GF-D8 (cell line): ENCODE data around the gene ATP8B3.

Experiments
- DNase-seq: peaks from one replicate; lab custom pipeline; 2025; lab: John Stamatoyannopoulos, UW

The ATP8B3 gene

DNA sequence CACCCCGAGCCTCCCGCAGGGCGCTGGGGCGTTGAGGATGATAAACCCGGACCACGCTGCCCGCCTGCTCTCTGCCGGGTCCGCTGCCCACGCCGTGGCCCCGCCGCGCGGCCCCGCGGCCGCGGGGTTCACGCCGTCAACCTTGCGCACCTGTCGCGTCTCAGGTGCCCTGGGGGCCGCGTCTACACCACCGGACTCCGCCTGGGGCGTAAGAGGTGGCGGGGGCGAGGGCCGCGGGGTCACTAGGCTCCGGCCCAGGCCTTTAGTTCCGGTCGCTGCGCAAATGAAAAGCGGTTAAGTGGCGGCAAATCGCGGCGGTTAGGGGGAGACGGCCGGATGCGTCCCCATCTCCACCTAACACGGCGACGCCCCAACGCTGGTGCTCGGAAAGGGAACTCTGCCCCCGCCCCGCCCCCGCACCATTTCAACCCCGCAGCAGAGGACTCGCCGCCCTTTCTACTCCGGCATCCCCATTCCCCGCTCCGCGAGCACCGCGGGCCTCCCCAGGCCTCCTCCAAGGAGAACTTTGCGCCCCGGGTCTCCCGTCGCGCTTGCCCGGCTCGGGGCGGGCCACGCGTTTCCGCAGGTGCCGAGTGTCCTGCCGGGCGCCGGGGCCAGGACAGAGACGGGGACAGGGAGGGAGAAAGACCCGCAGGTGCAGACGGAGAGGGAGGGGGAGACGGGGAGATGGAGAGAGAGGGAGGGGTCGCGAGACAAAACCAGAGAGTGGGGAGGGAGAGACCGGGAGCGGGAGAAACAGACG, 54.4 kb downstream of the ATP8B3 start:
- no peak for DNase-seq

GRCh38 chr19:1756705-1757465, 55.2 kb downstream of the ATP8B3 start:
- no peak for DNase-seq

DNA sequence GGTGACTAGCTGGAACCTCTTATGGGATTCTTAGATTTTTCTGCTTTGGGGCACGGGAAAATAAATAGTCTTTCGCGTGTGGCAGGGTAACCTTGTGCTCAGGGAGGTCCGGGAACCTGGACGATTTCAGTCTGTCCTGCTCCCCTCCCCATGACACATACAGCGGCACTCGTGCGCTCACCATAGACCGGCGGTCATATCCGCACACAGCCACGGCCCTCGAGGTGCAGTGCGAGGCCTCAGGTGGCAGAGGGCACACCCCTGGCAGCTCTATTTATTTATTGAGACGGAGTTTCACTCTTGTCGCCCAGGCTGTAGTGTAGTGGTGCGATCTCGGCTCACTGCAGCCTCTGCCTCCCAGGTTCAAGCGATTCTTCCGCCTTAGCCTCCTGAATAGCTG, 55.8 kb downstream of the ATP8B3 start:
- DNase-seq: no peak

GRCh38 chr19:1755467-1756171, 56.5 kb downstream of the ATP8B3 start:
- no peak for DNase-seq

GRCh38 chr19:1754636-1755466, 57.2 kb downstream of the ATP8B3 start:
- peak; percentile 12 for DNase-seq

- no peak for DNase-seq
Observed at GRCh38 chr19:1754018-1754635, 57.9 kb downstream of the ATP8B3 start.

- DNase-seq: no peak
Observed at GRCh38 chr19:1752757-1753728, 59.0 kb downstream of the ATP8B3 start, which contains the start of gene ONECUT3. TSS of gene ONECUT3 (plus strand) at chr19:1753506. CDS start at chr19:1753663, 157 bp downstream.

DNA sequence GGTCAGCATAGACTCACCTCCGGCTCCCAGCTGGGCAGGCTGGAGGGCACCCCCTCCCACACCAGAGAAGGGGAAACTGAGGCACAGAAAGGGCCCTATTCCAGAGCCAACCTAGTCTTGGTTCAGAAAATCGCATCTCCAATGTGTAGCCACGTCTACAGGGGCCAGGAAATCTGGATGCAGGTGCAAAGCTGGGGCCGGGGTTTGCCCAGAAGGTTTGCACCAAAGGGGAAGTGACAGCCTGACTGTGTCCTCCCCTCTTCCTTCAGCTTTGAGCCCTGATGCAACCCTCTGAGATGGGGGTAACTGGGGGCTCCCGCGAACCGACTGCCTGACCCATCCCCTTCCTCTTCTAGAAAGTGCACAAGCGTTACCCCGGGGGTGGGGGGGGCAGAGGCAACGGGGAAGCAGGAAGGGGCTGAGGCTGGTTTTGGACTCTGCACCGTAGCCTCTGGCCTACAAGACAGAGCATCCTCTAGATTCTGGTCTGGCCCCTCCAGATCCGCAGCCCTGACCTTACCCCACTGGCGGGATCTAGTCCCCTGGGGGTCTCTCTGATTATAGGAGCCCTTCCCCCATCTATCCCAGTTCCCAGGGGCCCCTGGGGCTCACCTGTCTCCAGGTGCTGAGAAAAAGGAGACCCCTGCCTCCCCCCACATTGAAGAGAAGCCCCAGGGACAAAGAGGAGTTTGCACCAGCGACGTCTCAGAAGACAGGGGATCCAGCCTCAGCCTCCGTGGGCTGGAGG, 59.9 kb downstream of the ATP8B3 start:
- DNase-seq: peak; percentile 38

- DNase-seq: no peak
Observed at GRCh38 chr19:1751367-1752008, 60.6 kb downstream of the ATP8B3 start.

GRCh38 chr19:1750343-1751021, 61.6 kb downstream of the ATP8B3 start:
- no peak for DNase-seq

DNA sequence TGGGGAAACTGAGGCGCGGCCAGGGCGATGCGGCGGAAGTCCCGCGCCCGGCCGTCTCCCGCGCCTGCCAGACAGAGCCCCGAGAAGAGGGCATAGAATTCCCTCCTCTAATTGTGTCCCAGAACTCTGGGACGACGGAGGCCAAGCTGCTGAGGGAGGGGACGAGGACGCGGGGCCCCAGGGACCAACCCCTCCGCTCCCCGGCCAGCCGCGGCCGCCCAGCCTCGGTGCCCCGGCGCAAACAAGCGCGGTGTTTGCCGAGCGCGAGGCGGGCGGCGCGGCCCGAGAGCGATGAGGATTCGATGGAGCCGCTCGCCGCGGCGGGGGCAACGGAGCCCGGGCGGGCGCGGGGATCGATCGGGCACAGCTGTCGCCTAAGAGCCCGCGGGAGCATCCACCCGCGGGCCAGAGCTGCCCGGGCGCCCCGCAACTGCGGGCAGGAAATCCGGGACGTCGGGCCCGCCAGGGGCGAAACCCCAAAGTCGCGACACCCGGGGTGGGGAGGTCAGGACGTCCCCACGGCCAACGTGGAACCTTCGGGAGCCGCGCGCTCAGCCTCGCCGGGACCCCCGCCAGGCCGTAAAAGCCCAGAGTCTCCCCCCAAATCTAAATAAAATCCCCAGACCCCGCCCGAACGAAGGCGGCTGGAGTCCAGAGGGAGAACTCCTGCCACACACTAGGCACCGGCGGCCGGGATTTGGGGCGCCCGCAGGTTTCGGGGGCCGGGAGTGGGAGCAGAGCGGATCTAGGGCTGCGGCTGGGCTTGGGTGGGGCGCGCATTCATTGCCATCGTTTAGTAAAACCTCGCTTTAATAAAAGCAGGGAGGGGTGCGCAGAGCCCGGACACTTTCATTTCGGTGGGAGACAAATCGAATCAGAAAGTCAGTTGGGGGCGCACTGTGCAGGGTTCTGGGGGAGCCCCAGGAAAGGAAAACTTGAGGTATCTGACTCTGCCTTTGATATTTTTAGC, 62.4 kb downstream of the ATP8B3 start:
- no peak for DNase-seq

GRCh38 chr19:1748873-1749341, 63.2 kb downstream of the ATP8B3 start:
- no peak for DNase-seq

GRCh38 chr19:1748115-1748872, 63.8 kb downstream of the ATP8B3 start:
- no peak for DNase-seq

DNA sequence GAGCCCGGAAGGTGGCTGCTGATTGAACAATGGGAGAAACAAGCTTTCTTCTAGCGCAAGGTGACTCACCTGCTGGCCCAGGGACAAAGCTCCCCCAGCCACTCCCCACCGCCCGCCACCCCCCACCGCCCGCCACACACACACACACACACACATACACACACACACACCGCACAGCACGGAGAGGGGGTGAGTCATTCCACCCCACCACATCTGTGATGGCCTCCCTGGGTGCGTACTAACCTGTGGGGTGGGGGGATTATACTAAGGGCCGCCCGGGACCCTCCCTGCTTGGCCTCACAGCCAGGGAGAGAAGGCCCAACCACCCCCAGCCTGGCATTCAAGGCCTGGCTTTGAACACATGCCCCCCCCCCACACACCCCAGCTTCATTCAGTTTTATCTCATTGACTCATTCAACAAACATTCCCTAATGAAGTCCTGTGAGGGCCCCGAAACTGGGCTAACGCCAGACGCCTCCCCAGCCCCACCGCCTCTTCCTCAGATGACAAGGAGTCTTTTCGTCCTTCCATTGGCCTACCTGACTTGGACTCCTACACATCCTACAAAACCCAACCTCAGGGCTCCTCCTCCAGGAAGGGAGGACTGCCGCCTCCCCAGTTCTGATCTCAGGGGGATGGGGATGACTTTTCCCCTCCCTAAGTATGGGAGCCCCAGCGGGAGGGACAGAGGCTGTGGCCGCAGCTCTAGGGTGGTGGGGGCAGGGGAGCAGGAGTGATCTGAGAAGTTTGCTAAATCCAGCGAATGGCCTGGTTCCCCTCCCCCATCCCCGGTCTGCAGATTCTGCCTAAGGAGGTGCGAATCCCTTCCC, 64.6 kb downstream of the ATP8B3 start:
- DNase-seq: no peak
